ENCODE data around the gene DUS1L. TPM values are rescaled to one million over a fixed set of nuclear protein-coding genes. Genes with fewer than 3 reads are reported as not detected.

Gene DUS1L
- total RNA-seq, 6 experiments from 2014 or later: 61.8 to 115 (median 89.9) TPM

GRCh38 chr17:82070611-82071010 is 5.0 kb upstream of the DUS1L start:
- Histone ChIP-seq H3K4me3 (no peak overlapping the region), H3K36me3 (no peaks in the 10 kb centered on the region), H3K4me1 (no peaks in the 10 kb centered on the region), H3K27me3 (no peaks in the 10 kb centered on the region), H3K9me3 (no peaks in the 10 kb centered on the region), H3K27ac (no peak overlapping the region)
- DNase-seq: no peak
- ATAC-seq: no peak
- TF ChIP-seq CTCF (IDR thresholded peaks at IDR 0.05) (no peak), POLR2A (IDR thresholded peaks at IDR 0.05) (no peak)
- intact Hi-C loops (cut with DNase I): no loop called here

GRCh38 chr17:82065193-82065637 is 389 bp downstream of the DUS1L start:
- Histone ChIP-seq H3K9me3 (no peaks in the 10 kb centered on the region), H3K27ac (peak overlapping the region in 2 of 3 donors; percentile 66), H3K27me3 (no peaks in the 10 kb centered on the region), H3K36me3 (peaks cover 0 to 27% (median 4%) of the 10 kb centered on the region in 4 donors), H3K4me3 (peak overlapping the region; percentile 76 to 89 (median 87)), H3K4me1 (peaks cover 0 to 17% (median 6%) of the 10 kb centered on the region in 4 donors)
- DNase-seq (no peak), ATAC-seq (peak in 1 of 4 donors; percentile 1)
- intact Hi-C loops (cut with DNase I): no loop called here
- TF ChIP-seq POLR2A (IDR thresholded peaks at IDR 0.05) (no peak), CTCF (IDR thresholded peaks at IDR 0.05) (no peak)
- WGBS (ENCODE audit: insufficient coverage, low coverage, low lambda C conversion rate, missing lambda C conversion rate): no CpG with 5 or more reads among the region's 47 CpGs

GRCh38 chr17:82064433-82065192 is 991 bp downstream of the DUS1L start:
- no CpG with 5 or more reads among the region's 36 CpGs for WGBS (ENCODE audit: insufficient coverage, low coverage, low lambda C conversion rate, missing lambda C conversion rate)
- TF ChIP-seq CTCF (IDR thresholded peaks at IDR 0.05) (no peak), POLR2A (IDR thresholded peaks at IDR 0.05) (no peak)
- DNase-seq (no peak), ATAC-seq (peak; percentile 50 to 61 (median 58))
- no peaks in the 10 kb centered on the region for H3K27me3 ChIP-seq
- peak overlapping the region in 2 of 3 donors; percentile 66 for H3K27ac ChIP-seq
- intact Hi-C loops (cut with DNase I): no loop called here
- peaks cover 0 to 28% (median 4%) of the 10 kb centered on the region in 4 donors for H3K36me3 ChIP-seq
- peak overlapping the region; percentile 76 to 89 (median 87) for H3K4me3 ChIP-seq
- no peaks in the 10 kb centered on the region for H3K9me3 ChIP-seq
- H3K4me1 ChIP-seq: peaks cover 0 to 17% (median 6%) of the 10 kb centered on the region in 4 donors

- peak overlapping the region; percentile 76 to 89 (median 87) for H3K4me3 ChIP-seq
- no CpG with 5 or more reads among the region's 20 CpGs for WGBS (ENCODE audit: insufficient coverage, low coverage, low lambda C conversion rate, missing lambda C conversion rate)
- ATAC-seq (peak; percentile 51 to 78 (median 59)), DNase-seq (peak in 2 of 3 donors; percentile 79 to 82)
- peaks cover 0 to 17% (median 6%) of the 10 kb centered on the region in 4 donors for H3K4me1 ChIP-seq
- no peak for TF ChIP-seq POLR2A (IDR thresholded peaks at IDR 0.05)
- no peak for TF ChIP-seq CTCF (IDR thresholded peaks at IDR 0.05)
- H3K9me3 ChIP-seq: no peaks in the 10 kb centered on the region
- intact Hi-C loops (cut with DNase I): no loop called here
- peaks cover 0 to 34% (median 4%) of the 10 kb centered on the region in 4 donors for H3K36me3 ChIP-seq
- H3K27me3 ChIP-seq: no peaks in the 10 kb centered on the region
- peak overlapping the region in 1 of 3 donors; percentile 66 for H3K27ac ChIP-seq
Measured at GRCh38 chr17:82063424-82064415, 1.9 kb downstream of the DUS1L start.
